ENCODE results near the gene RTN4. TPM values are rescaled to one million over a fixed set of nuclear protein-coding genes. Genes with fewer than 3 reads are reported as not detected.

Gene RTN4
- total and polyA plus RNA-seq, 4 donors = 168 to 311 (median 230) TPM

DNA sequence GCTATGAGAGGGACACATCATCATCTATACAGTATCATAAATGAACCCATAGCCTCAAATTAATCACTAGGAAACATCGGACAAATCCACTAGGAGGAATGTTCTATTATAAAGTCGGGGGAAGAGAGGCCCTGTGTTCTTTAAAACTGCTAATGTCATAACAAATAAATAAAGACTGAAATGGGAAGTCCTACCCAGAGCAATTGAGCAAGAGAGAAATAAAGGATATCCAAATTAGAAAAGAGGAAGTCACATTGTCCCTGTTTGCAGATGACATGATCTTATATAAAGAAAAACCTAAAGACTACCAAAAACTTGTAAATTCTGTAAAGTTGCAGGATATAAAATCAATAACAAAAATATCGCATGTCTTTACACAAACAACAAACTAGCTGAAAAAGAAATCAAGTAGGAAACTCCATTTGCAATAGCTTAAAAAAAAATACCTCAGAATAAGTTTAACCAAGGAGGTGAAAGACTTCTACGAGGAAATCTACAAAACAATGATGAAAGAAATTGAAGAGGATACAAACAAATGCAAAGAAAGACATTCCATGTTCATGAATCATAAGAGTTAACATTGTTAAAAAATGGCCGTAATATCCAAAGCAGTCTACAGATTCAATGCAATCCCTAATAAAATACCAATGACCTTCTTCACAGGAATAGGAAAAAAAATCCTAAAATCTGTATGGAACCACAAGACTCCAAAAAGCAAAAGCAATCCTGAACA lies 30.6 kb downstream of the RTN4 start:
- TF ChIP-seq, protein P1, sequence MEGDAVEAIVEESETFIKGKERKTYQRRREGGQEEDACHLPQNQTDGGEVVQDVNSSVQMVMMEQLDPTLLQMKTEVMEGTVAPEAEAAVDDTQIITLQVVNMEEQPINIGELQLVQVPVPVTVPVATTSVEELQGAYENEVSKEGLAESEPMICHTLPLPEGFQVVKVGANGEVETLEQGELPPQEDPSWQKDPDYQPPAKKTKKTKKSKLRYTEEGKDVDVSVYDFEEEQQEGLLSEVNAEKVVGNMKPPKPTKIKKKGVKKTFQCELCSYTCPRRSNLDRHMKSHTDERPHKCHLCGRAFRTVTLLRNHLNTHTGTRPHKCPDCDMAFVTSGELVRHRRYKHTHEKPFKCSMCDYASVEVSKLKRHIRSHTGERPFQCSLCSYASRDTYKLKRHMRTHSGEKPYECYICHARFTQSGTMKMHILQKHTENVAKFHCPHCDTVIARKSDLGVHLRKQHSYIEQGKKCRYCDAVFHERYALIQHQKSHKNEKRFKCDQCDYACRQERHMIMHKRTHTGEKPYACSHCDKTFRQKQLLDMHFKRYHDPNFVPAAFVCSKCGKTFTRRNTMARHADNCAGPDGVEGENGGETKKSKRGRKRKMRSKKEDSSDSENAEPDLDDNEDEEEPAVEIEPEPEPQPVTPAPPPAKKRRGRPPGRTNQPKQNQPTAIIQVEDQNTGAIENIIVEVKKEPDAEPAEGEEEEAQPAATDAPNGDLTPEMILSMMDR (IDR thresholded peaks at IDR 0.05; ENCODE audit: control extremely low read depth, extremely low read depth) = no peak
- no peak overlapping the region for H3K27ac ChIP-seq (ENCODE audit: low read depth in 1 of 2, low read length in 1 of 2)
- WGBS, 2 donors = 39 to 61% methylated on average over 5 of the region's 5 CpGs
- no peaks in the 10 kb centered on the region for H3K27me3 ChIP-seq (ENCODE audit: control insufficient read depth in 3 of 3, insufficient read depth in 3 of 3, low read length in 2 of 3)
- peaks cover 0 to 3% (median 0%) of the 10 kb centered on the region in 5 donors for H3K4me1 ChIP-seq (ENCODE audit: control insufficient read depth in 5 of 5, insufficient read depth in 5 of 5, low read length in 5 of 5)
- H3K4me3 ChIP-seq = no peak overlapping the region
- DNase-seq = no peak
- peaks cover 0 to 2% (median 0%) of the 10 kb centered on the region in 4 donors for H3K36me3 ChIP-seq (ENCODE audit: control insufficient read depth in 4 of 4, insufficient read depth in 4 of 4, low read length in 4 of 4)
- no peak for ATAC-seq (ENCODE audit: insufficient read depth, low FRiP score)
- H3K9me3 ChIP-seq (ENCODE audit: control insufficient read depth in 4 of 4, insufficient read depth in 3 of 4, low read length in 3 of 4) = no peaks in the 10 kb centered on the region
- no peak overlapping the region for H3K9ac ChIP-seq (ENCODE audit: insufficient read depth in 1 of 2, low read length in 2 of 2)

DNA sequence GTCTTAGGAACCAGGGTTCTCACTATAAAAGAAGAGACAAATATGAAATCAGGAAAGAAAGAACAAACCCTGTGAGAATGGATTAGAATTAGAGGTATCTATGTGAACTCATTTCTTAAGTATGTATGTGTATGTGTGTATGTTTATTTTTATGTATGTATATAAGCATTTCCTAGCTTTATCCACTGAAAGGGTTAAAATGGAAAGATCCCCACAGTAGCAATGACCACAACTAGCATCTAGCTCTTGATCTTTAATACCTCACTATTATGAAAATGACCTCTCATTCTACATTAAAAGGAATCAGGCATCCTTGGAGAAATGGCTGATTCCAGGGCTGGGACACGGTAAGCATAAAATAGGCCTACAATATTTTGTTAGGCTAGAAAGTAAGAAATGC lies 31.6 kb downstream of the RTN4 start:
- no peak for ATAC-seq (ENCODE audit: insufficient read depth, low FRiP score)
- no peak overlapping the region for H3K27ac ChIP-seq (ENCODE audit: low read depth in 1 of 2, low read length in 1 of 2)
- H3K4me3 ChIP-seq = no peak overlapping the region
- TF ChIP-seq, protein P1 (IDR thresholded peaks at IDR 0.05; ENCODE audit: control extremely low read depth, extremely low read depth) = no peak
- no peaks in the 10 kb centered on the region for H3K4me1 ChIP-seq (ENCODE audit: control insufficient read depth in 5 of 5, insufficient read depth in 5 of 5, low read length in 5 of 5)
- H3K9me3 ChIP-seq (ENCODE audit: control insufficient read depth in 4 of 4, insufficient read depth in 3 of 4, low read length in 3 of 4) = no peaks in the 10 kb centered on the region
- H3K36me3 ChIP-seq (ENCODE audit: control insufficient read depth in 4 of 4, insufficient read depth in 4 of 4, low read length in 4 of 4) = peaks cover 0 to 2% (median 0%) of the 10 kb centered on the region in 4 donors
- 90 to 94% methylated on average over 1 of the region's 1 CpG for WGBS, 2 donors
- no peak overlapping the region for H3K9ac ChIP-seq (ENCODE audit: insufficient read depth in 1 of 2, low read length in 2 of 2)
- DNase-seq = no peak
- no peaks in the 10 kb centered on the region for H3K27me3 ChIP-seq (ENCODE audit: control insufficient read depth in 3 of 3, insufficient read depth in 3 of 3, low read length in 2 of 3)

DNA sequence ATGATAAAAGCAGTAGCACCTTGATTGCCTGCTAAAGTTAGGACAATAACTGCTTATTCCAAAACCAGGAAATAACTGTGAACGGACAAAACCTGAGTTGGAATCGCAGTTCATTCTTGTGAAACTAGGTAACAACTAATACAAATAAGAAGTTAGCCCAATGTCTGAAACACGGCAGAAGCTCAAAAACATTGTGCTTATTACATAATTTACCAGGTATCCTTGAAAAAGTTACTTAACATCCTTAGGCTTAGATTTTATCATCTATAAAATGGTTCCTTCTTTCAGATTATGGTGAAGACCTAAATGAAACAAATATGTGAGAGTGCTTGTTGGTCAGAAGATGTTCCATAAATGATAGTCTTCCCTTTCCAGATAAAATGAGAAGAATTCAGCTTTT lies 32.4 kb downstream of the RTN4 start:
- Histone ChIP-seq H3K27ac (ENCODE audit: low read depth in 1 of 2, low read length in 1 of 2) (no peak overlapping the region), H3K9me3 (ENCODE audit: control insufficient read depth in 4 of 4, insufficient read depth in 3 of 4, low read length in 3 of 4) (no peaks in the 10 kb centered on the region), H3K4me1 (ENCODE audit: control insufficient read depth in 5 of 5, insufficient read depth in 5 of 5, low read length in 5 of 5) (peaks cover 0 to 7% (median 4%) of the 10 kb centered on the region in 5 donors), H3K27me3 (ENCODE audit: control insufficient read depth in 3 of 3, insufficient read depth in 3 of 3, low read length in 2 of 3) (no peaks in the 10 kb centered on the region), H3K9ac (ENCODE audit: insufficient read depth in 1 of 2, low read length in 2 of 2) (no peak overlapping the region), H3K4me3 (no peak overlapping the region), H3K36me3 (ENCODE audit: control insufficient read depth in 4 of 4, insufficient read depth in 4 of 4, low read length in 4 of 4) (peaks cover 0 to 2% (median 0%) of the 10 kb centered on the region in 4 donors)
- TF ChIP-seq, protein P1 (IDR thresholded peaks at IDR 0.05; ENCODE audit: control extremely low read depth, extremely low read depth) = no peak
- 29 to 61% methylated on average over 3 of the region's 3 CpGs for WGBS, 2 donors
- DNase-seq = no peak
- no peak for ATAC-seq (ENCODE audit: insufficient read depth, low FRiP score)

Data from lung (tissue), 12 donors.